HG03342 (cell line): ENCODE measurements around the gene GPM6B.

Experiments
- ATAC-seq: cut with Tn5 transposase; IDR thresholded peaks from one replicate; pipeline ENCODE4 v1.9.1; 2021; ENCODE audit warnings: mild to moderate bottlenecking, moderate library complexity; ENCODE audit not compliant: unreplicated experiment

The GPM6B gene

DNA sequence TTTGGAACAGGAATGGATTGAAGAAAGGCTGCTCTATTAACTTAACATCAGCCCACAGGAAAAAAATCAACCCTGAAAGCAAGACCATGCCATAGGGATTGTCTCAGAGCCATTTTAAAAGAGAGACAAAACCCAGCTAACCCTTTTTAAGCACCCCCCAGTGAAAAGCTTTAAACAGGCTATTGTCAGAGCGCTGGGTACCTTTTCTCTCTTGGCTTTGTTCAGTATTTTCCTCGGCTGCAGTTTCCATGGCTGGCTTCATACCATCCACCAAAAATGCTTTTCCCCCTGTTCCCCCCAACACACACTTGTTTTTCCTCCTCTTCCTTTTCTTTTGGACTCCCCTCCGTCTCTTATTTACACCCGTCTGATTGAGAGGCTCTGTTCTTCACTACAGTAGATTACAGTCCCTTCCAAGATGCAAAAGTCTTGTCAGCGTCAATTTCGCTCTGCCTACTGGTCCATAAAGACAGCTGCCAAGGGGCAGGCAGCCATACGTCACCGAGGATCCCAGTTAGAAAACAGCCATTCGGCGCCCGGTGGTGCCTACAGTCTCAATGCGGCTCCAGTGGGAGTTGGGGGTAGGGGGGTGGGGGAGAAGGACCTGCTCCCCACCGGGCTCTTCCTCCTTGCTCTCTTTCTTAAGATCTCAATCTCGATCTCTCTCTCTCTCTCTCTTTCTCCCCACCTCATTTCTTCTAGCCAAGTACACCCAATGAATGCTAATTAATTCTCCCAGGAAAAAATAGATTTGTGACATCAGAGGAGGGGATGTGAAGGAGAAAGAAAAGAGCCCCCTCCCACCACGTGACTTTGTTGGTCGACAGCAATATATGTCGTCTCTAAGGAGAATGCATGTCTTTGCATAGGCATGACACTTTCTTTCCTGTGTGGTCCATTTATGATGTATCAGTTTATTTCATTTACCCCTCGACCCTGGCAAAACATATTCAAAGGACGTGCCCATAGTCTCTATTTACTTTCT is at the start of gene GPM6B:
GPM6B (minus strand) TSS at position 451 of the 985 bp plus-strand sequence; CDS start at position 262, 189 bp downstream.
- no peak for ATAC-seq

- ATAC-seq: no peak
Observed at GRCh38 chrX:13864264-13864663, 47.4 kb upstream of the GPM6B start.

DNA sequence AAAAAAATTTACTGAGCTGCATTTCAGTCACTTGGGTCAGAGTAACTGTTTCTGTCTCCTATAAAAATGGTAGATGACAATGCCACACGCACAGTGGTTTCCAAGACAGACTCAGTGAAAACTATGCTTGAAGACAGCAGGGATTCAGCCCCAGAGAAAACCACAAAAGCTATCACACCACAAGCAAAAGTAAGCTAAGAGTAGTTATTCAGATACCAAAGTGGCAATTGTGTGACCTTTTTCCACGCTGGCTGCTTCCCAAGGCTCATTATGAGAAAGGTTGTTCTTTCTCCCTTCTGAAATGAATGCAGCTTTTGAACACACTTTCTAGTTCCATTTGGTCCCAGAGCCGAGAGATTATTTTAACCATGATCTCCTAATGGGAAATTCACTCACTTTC is 46.4 kb upstream of the GPM6B start:
- ATAC-seq: no peak

GRCh38 chrX:13859724-13860123 is 42.8 kb upstream of the GPM6B start:
- ATAC-seq: no peak

DNA sequence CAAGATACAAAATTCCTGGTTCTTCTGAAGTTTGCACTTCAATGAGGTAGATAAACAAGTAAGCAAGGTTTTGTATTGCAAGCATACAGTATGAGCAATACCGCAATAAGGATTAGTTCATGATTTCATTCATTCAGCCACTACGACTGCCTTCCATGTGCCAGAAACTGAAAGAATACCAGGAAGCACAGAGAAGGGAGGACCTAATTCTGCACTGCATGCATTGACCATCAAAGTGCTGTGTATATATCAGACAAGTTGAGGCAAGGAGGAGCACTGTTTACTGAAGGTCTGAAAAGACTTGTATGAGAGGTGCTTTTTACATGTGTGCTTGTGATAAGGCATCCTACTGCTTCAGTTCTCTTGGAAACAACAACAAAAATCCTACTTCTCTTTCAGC is 40.9 kb upstream of the GPM6B start:
- ATAC-seq: no peak

GRCh38 chrX:13855689-13856450 is 39.0 kb upstream of the GPM6B start:
- ATAC-seq: no peak

GRCh38 chrX:13854003-13854402 is 37.1 kb upstream of the GPM6B start:
- ATAC-seq: no peak

GRCh38 chrX:13852001-13852695 is 35.3 kb upstream of the GPM6B start:
- peak; percentile 79 for ATAC-seq

GRCh38 chrX:13845721-13846378 is 29.0 kb upstream of the GPM6B start:
- ATAC-seq: no peak

DNA sequence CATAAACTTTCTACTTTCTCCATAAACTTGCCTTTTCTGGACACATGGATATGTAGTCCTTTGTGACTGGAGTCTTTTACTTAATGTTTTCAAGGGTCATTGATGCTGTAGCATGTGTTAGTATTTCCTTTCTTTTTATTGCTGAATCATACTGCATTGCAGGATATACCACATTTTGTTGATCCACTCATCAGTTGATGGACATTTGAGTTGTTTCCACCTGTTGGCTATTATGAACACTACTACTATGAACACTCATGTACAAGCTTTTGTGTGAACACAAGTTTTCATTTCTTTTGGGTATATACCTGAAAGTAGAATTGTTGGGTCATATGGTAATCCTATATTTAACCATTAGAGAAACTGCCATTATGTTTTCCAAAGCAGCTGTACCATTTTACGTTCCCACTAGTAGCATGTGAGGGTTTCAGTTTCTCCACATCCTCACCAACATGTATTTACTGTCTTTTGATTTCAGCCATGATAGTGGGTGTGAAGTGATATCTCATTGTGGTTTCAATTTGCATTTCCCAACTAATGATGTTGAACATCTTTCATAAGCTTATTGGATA is 26.3 kb upstream of the GPM6B start:
- ATAC-seq: no peak

DNA sequence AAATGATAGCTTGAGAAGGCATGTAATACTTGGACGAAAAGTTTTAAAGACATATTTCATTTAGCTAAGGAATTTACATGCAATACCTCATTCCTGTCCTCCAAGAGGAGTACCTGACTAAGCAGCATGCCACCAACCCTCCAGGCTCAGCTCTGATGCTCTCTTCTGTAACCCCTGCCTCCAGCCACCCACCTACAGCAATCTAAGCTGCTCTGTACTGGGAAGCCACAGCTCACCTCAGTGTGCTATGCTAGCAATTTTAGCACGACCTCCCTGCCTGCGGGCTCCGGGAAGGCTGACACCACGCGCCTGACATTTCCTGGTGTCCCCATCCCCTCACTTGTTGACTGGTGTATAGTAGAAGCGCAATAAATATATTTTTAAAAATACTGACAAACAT is 23.2 kb upstream of the GPM6B start:
- ATAC-seq: no peak

DNA sequence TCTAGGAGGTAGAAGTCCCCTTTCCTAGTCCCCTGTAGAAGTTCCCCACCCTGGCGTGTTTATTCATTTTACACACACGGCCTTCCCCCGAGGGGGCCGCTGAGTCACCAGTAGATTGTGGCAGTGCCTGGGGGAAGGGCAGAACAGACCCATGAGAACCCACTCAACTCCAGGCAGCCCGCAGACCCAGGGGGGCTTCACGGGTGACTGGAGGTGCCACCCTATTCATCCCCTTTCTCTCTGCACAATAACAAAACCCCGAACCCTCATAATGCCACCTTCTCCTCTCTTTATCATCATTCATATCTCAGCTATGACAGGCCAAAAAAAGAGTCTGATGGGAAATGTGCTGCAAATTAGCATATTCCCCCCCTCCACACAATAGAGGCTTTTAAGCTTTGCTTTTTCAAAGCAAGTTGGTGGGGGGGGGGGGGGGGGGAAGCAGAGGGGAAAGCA is 20.4 kb upstream of the GPM6B start:
- ATAC-seq: no peak

DNA sequence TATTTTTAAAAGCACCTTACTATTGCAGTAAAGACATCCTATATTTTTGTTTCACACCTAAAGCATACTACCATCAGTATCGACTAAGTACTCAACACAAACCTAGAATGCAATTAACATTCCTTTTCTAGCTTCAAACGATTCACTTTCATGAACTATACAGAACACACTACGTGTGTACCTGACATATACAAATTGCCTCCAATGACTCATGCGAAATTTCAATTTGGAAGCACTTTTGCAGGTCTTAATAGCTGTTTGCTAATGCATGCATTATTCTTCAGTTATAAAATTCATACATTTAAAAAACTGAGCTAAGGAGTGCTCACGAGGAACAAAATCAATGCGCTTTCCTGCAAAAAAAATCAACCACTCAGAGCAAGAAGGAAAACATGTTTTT is 19.7 kb upstream of the GPM6B start:
- no peak for ATAC-seq

DNA sequence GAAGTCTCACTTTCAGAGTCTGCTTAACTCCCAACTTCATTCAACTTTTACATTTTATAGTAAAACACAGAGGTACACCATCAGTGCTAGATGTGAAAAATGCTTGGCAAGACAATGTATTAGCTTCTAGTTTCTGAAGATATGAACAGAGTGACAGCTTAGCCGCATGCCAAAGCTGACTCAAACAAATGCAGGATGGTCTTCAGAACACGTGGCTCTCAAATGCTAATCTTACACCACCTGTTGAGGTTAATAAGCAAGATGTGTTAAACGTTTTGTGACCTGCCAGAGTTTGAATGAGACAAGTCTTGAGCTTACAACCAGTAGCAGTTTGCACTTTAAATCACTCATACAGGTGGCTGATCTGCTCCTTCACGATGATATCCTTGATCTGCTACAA is 18.9 kb upstream of the GPM6B start:
- ATAC-seq: no peak

DNA sequence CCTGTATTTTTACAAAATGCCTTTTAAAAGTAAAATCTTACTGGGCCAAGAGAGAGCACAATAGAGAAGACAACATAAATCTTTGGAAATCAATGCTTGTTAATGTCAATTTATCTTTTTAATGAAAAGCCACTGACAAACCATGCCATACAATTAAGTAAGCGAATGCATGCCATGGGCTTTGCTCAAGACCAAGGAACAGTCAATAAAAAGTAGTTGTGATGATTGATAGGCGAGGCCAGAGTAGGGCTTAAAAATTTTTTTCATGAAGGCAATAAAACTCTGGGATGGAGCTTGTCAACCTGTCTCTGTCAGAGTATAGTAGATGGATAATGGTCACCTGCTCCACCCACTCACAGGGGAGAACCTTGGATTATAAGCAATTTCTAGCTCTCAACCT is 17.5 kb upstream of the GPM6B start:
- ATAC-seq: no peak

- ATAC-seq: no peak
Observed at GRCh38 chrX:13829983-13830382, 13.1 kb upstream of the GPM6B start.

- no peak for ATAC-seq
Observed at GRCh38 chrX:13828392-13828791, 11.5 kb upstream of the GPM6B start.

- ATAC-seq: no peak
Observed at GRCh38 chrX:13827298-13828090, 10.6 kb upstream of the GPM6B start.

GRCh38 chrX:13826770-13827169 is 9.9 kb upstream of the GPM6B start:
- ATAC-seq: no peak
